ENCODE measurements around the gene CDCA8.
"Not testable (repeated sequence)": the region's sequence is repeated elsewhere in the genome, so short reads cannot be mapped to it uniquely, and the experiment has no call there.

DNA sequence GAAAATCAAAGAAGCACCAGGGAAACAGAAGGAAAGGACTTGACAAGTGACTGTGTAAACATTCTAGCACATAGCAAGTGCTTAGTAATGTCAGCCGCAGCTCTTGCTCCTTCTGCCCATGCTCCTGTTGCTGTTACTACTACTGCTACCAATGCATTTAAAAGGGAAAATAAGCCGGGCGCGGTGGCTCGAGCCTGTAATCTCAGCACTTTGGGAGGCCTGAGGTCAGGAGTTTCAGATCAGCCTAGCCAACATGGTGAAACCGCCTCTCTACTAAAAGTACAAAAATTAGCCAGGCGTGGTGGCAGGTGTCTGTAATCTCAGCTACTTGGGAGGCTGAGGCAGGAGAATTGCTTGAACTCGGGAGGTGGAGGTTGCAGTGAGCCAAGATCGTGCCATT lies 8.1 kb upstream of the CDCA8 start:
- TF ChIP-seq, protein P1, sequence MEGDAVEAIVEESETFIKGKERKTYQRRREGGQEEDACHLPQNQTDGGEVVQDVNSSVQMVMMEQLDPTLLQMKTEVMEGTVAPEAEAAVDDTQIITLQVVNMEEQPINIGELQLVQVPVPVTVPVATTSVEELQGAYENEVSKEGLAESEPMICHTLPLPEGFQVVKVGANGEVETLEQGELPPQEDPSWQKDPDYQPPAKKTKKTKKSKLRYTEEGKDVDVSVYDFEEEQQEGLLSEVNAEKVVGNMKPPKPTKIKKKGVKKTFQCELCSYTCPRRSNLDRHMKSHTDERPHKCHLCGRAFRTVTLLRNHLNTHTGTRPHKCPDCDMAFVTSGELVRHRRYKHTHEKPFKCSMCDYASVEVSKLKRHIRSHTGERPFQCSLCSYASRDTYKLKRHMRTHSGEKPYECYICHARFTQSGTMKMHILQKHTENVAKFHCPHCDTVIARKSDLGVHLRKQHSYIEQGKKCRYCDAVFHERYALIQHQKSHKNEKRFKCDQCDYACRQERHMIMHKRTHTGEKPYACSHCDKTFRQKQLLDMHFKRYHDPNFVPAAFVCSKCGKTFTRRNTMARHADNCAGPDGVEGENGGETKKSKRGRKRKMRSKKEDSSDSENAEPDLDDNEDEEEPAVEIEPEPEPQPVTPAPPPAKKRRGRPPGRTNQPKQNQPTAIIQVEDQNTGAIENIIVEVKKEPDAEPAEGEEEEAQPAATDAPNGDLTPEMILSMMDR (conservative IDR thresholded peaks at IDR 0.05; ENCODE audit: low read depth, low read length): not testable (repeated sequence)
- not testable (repeated sequence) for TF ChIP-seq POLR2A (IDR thresholded peaks at IDR 0.05; ENCODE audit: low read depth, low read length); RAD21 (IDR thresholded peaks at IDR 0.05; ENCODE audit: low read length); CEBPB (IDR thresholded peaks at IDR 0.05; ENCODE audit: low read depth, low read length); MAZ (IDR thresholded peaks at IDR 0.05; ENCODE audit: borderline replicate concordance, low read depth, low read length); BHLHE40 (IDR thresholded peaks at IDR 0.05; ENCODE audit: low read depth, low read length); RCOR1 (IDR thresholded peaks at IDR 0.05; ENCODE audit: insufficient replicate concordance, low read length); FOS (IDR thresholded peaks at IDR 0.05; ENCODE audit: low read depth, low read length); MAFK (IDR thresholded peaks at IDR 0.05; ENCODE audit: low read depth, low read length); NFE2L2 (IDR thresholded peaks at IDR 0.05; ENCODE audit: low read depth, low read length); MXI1 (IDR thresholded peaks at IDR 0.05; ENCODE audit: borderline replicate concordance, low read depth, low read length)
- TF ChIP-seq, protein P2, sequence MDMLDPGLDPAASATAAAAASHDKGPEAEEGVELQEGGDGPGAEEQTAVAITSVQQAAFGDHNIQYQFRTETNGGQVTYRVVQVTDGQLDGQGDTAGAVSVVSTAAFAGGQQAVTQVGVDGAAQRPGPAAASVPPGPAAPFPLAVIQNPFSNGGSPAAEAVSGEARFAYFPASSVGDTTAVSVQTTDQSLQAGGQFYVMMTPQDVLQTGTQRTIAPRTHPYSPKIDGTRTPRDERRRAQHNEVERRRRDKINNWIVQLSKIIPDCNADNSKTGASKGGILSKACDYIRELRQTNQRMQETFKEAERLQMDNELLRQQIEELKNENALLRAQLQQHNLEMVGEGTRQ (IDR thresholded peaks at IDR 0.05; ENCODE audit: low read depth, low read length): not testable (repeated sequence)

Measured in IMR-90 (cell line).